K562 (cell line): Measurements from ENCODE around the gene CDKN2C. TPM values are rescaled to one million over a fixed set of nuclear protein-coding genes. Genes with fewer than 3 reads are reported as not detected.

ENCODE experiments used
- AFF4 ChIP-seq: sonication (generic); formaldehyde crosslinking; IDR thresholded peaks from 2 replicates; pipeline ENCODE4 v1.8.0; 2023; ENCODE audit warnings: mild to moderate bottlenecking, missing genetic modification reagents
- DDX20 ChIP-seq: fragments of 450-650 bp; IDR thresholded peaks from 2 replicates; pipeline ENCODE4 v1.6.1; 2016; ENCODE audit warnings: missing genetic modification characterization, low read depth, mild to moderate bottlenecking, missing compliant biosample characterization, moderate library complexity
- DPF2 ChIP-seq: fragments of 450-650 bp; IDR thresholded peaks from 2 replicates; pipeline ENCODE4 v1.6.1; 2016
- EP400 ChIP-seq: fragments of 450-650 bp; IDR thresholded peaks from 2 replicates; pipeline ENCODE4 v1.6.1; 2017; ENCODE audit warnings: antibody characterized with exemption, mild to moderate bottlenecking, moderate library complexity
- ETV6 ChIP-seq, 3 experiments: fragments of 150-350 bp in 1 of 3; sonication (generic) in 1 of 3; formaldehyde crosslinking in 1 of 3; IDR thresholded peaks; 2 replicates each; pipeline versions ENCODE4 v1.6.1 to v1.8.0; 2014 to 2022; ENCODE audit warnings: borderline replicate concordance in 2 of 3, low read depth in 2 of 3, antibody characterized with exemption in 1 of 3, low read length in 1 of 3, mild to moderate bottlenecking in 1 of 3, missing genetic modification reagents in 1 of 3
- FOXJ3 ChIP-seq: sonication (generic); formaldehyde crosslinking; IDR thresholded peaks from 2 replicates; pipeline ENCODE4 v1.4.0; 2020; ENCODE audit warnings: mild to moderate bottlenecking, missing genetic modification reagents
- FOXP1 ChIP-seq: sonication (generic); formaldehyde crosslinking; IDR thresholded peaks from 2 replicates; pipeline ENCODE4 v1.8.0; 2022; ENCODE audit warnings: mild to moderate bottlenecking, missing genetic modification reagents
- KLF1 ChIP-seq: fragments of 450-650 bp; IDR thresholded peaks from 2 replicates; pipeline ENCODE4 v1.6.1; 2016; ENCODE audit warnings: missing genetic modification characterization, missing compliant biosample characterization
- LCOR ChIP-seq: sonication (generic); formaldehyde crosslinking; IDR thresholded peaks from 2 replicates; pipeline ENCODE4 v1.8.0; 2022; ENCODE audit warnings: mild to moderate bottlenecking, missing genetic modification reagents
- NCOR1 ChIP-seq: fragments of 450-650 bp; IDR thresholded peaks from 2 replicates; pipeline ENCODE4 v1.6.1; 2016; ENCODE audit warnings: mild to moderate bottlenecking, moderate library complexity
- NR3C1 ChIP-seq: sonication (generic); formaldehyde crosslinking; IDR thresholded peaks from 2 replicates; pipeline ENCODE4 v1.8.1; 2022; ENCODE audit warnings: missing genetic modification reagents
- POLR2G ChIP-seq: fragments of 200-400 bp; formaldehyde crosslinking; IDR thresholded peaks from 2 replicates; pipeline ENCODE4 v1.6.1; 2017; ENCODE audit warnings: low read depth, mild to moderate bottlenecking, antibody characterized with exemption, low read length, moderate library complexity
- RAD51 ChIP-seq: fragments of 450-650 bp; IDR thresholded peaks from 2 replicates; pipeline ENCODE4 v1.7.1; 2016; ENCODE audit warnings: low read depth, mild to moderate bottlenecking, borderline replicate concordance
- RNF2 ChIP-seq: sonication (generic); IDR thresholded peaks from 2 replicates; pipeline ENCODE4 v1.6.1; 2016
- SLC30A9 ChIP-seq: fragments of 250-450 bp; sonication (Bioruptor Pico); IDR thresholded peaks from 2 replicates; pipeline ENCODE4 v1.8.0; 2022; ENCODE audit warnings: mild to moderate bottlenecking, moderate library complexity
- STAT5B ChIP-seq: fragments of 250-450 bp; sonication (Bioruptor Pico); IDR thresholded peaks from 2 replicates; pipeline ENCODE4 v1.8.0; 2021; ENCODE audit warnings: mild to moderate bottlenecking, inconsistent platforms
- TAF7 ChIP-seq: fragments of 450-650 bp; IDR thresholded peaks from 2 replicates; pipeline ENCODE4 v1.6.1; 2016; ENCODE audit warnings: missing genetic modification characterization, missing compliant biosample characterization
- UBTF ChIP-seq, 2 experiments: IDR thresholded peaks; 2 replicates each; pipeline ENCODE4 v1.6.1; 2012; ENCODE audit warnings: improper control_type of control experiment in 2 of 2, low read depth in 2 of 2, low read length in 2 of 2, borderline replicate concordance in 1 of 2
- ZBTB33 ChIP-seq: sonication (generic); formaldehyde crosslinking; IDR thresholded peaks from 2 replicates; pipeline ENCODE4 v1.8.1; 2023; ENCODE audit warnings: mild to moderate bottlenecking, missing genetic modification reagents
- ZNF384 ChIP-seq: IDR thresholded peaks from 2 replicates; pipeline ENCODE4 v1.6.1; 2012; ENCODE audit warnings: low read depth, low read length, improper control_type of control experiment
- polyA plus RNA-seq, 8 experiments: library from polyadenylated mRNA; depleted of rRNA in 4 of 8; stranded (reverse) in 5 of 8; unstranded in 3 of 8; fragments of >200 nt; fragmentation: Nextera tagmentation in 2 of 8; fragmentation: Illumina TruSeq in 1 of 8; extraction: Ambion mirVana in 2 of 8; extraction: Trizol in 1 of 8; gene quantifications; 2 replicates each; pipeline versions ENCODE4 v1.2.1 to v1.2.3, GENCODE V29; 2011 to 2014; ENCODE audit warnings: inconsistent platforms in 1 of 8, missing spikeins in 1 of 8
- total RNA-seq, 7 experiments: library from RNA; depleted of rRNA in 6 of 7; stranded (reverse); fragments of >200 nt in 6 of 7; fragmentation: Illumina TruSeq in 2 of 7; extraction: Trizol in 2 of 7; gene quantifications; 2 replicates each; pipeline versions ENCODE4 v1.2.1 to v1.2.3, GENCODE V29; 2011 to 2021; ENCODE audit warnings: low replicate concordance in 1 of 7

CDKN2C gene
- total and polyA plus RNA-seq, 9 of the 15 experiments (the other 6 are each of a cell fraction or from before 2014, with no cell fraction given) = 11.9 to 74.3 (median 45.9) TPM

GRCh38 chr1:50967416-50968157 lies 2.5 kb upstream of the CDKN2C start (continued):
- TF ChIP-seq RAD51 (no peak; the same call in 1 of the 2 replicates), SLC30A9 (no peak), FOXJ3 (CRISPR knock-in tag) (no peak), UBTF (IDR thresholded peaks at IDR 0.05; ENCODE audit: borderline replicate concordance in 1 of 2, low read depth in 2 of 2, low read length in 2 of 2) (no peak), ZNF384 (no peak), TAF7 (peak; percentile 4; the same call in 1 of the 2 replicates), LCOR (CRISPR knock-in tag) (no peak), NR3C1 (CRISPR knock-in tag) (no peak), DDX20 (tag) (no peak), DPF2 (no peak; the same call in 1 of the 2 replicates), NCOR1 (no peak), STAT5B (CRISPR knock-in tag) (no peak), EP400 (no peak; the same call in 1 of the 2 replicates), POLR2G (no peak), ETV6 (IDR thresholded peaks at IDR 0.05; ENCODE audit: borderline replicate concordance in 1 of 2, low read depth in 2 of 2, low read length in 1 of 2) (no peak), ETV6 (CRISPR knock-in tag; IDR thresholded peaks at IDR 0.05; ENCODE audit: borderline replicate concordance) (0 out of 2 replicates have a peak, but pooled peaks have one; percentile 67), FOXP1 (CRISPR knock-in tag) (0 out of 2 replicates have a peak, but pooled peaks have one; percentile 65), AFF4 (CRISPR knock-in tag) (no peak), KLF1 (tag) (no peak), RNF2 (peak; percentile 87; the same call in 1 of the 2 replicates), ZBTB33 (CRISPR knock-in tag) (no peak)
